ENCODE data around the gene CAMKK1. TPM values are rescaled to one million over a fixed set of nuclear protein-coding genes. Genes with fewer than 3 reads are reported as not detected.

The CAMKK1 gene
- total and polyA plus RNA-seq, 2 experiments from 2014 or later, result 4.3 to 7.1 TPM

DNA sequence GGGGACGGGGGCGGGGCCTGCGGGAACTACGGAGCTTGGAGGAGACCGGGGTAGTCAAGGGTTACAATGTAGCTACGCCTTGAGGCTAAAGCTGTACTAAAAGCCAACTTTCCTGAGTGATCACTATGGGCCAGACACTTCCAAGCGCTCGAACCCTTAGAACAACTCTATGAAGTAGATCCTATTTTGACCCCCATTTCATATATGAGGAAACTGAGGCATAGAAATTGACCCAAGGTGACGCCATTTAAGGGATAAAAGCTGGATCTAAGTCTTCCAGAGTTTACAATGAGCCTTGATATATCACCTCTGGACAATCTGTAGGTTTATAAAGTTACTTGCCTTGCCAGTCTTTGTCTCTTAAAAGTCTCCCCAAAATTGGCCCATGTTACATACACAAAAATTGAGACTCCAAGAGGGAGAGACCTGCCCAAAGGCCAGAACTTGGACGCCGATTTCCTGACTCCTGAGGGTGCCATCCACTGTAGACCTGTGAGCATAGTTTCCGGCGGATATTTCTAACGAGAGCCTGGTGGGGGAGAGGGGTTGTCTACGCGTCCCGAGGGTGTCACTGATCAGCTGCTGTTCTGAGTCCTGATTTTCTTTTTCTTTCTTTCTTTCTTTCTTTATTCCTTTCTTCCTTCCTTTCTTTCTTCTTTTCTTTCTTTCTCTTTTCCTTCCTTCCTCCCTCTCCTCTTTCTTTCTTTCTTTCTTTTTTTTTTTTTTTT, 46.3 kb downstream of the CAMKK1 start:
- peak overlapping the region; percentile 82 for H3K4me3 ChIP-seq
- no peak for ATAC-seq
- peaks cover 24% of the 10 kb centered on the region; the same call in 1 of the 2 replicates for H4K20me1 ChIP-seq (replicated peaks; ENCODE audit: insufficient read depth)

More for the DNA sequence above, 46.3 kb downstream of the CAMKK1 start:
- H3K27ac Mint-ChIP-seq, result no peak overlapping the region
- no peak for DNase-seq (ENCODE audit: low spot score)
- Histone ChIP-seq H3K27ac (ENCODE audit: low read depth) (no peak overlapping the region), H2AFZ (peak overlapping the region; percentile 87), H3K27me3 (ENCODE audit: insufficient read depth) (no peaks in the 10 kb centered on the region), H3K4me1 (ENCODE audit: insufficient read depth) (peaks cover 11% of the 10 kb centered on the region), H3F3A (replicated peaks; ENCODE audit: low read depth) (peaks cover 8% of the 10 kb centered on the region; the same call in 1 of the 2 replicates), H3K79me2 (replicated peaks; ENCODE audit: insufficient read depth) (peaks cover 39% of the 10 kb centered on the region), H3K4me2 (peak overlapping the region; percentile 44), H3K9me2 (ENCODE audit: insufficient read depth) (no peaks in the 10 kb centered on the region), H3K36me3 (ENCODE audit: insufficient read depth) (peaks cover 19% of the 10 kb centered on the region)
- peaks cover 12% of the 10 kb centered on the region for H3K27me3 Mint-ChIP-seq (ENCODE audit: insufficient read depth, low read depth, poor library complexity)
- H3K36me3 Mint-ChIP-seq (ENCODE audit: low read depth), result peaks cover 31% of the 10 kb centered on the region
- TF ChIP-seq EZH2 (IDR thresholded peaks at IDR 0.05; ENCODE audit: low read depth, unreplicated experiment) (no peak), CREB1 (CRISPR knock-in tag; IDR thresholded peaks at IDR 0.05; ENCODE audit: low read depth) (no peak), EZH2phosphoT487 (IDR thresholded peaks at IDR 0.05; ENCODE audit: unreplicated experiment) (no peak), JUNB (IDR thresholded peaks at IDR 0.05; ENCODE audit: unreplicated experiment) (no peak), STAT1 (IDR thresholded peaks at IDR 0.05; ENCODE audit: unreplicated experiment) (no peak), NANOG (IDR thresholded peaks at IDR 0.05; ENCODE audit: borderline replicate concordance) (no peak), ZNF331 (CRISPR knock-in tag; IDR thresholded peaks at IDR 0.05; ENCODE audit: low read depth) (no peak), ZNF114 (CRISPR knock-in tag; IDR thresholded peaks at IDR 0.05) (no peak), POLR2AphosphoS5 (IDR thresholded peaks at IDR 0.05; ENCODE audit: low read depth) (no peak)
- TF ChIP-seq, protein P1, sequence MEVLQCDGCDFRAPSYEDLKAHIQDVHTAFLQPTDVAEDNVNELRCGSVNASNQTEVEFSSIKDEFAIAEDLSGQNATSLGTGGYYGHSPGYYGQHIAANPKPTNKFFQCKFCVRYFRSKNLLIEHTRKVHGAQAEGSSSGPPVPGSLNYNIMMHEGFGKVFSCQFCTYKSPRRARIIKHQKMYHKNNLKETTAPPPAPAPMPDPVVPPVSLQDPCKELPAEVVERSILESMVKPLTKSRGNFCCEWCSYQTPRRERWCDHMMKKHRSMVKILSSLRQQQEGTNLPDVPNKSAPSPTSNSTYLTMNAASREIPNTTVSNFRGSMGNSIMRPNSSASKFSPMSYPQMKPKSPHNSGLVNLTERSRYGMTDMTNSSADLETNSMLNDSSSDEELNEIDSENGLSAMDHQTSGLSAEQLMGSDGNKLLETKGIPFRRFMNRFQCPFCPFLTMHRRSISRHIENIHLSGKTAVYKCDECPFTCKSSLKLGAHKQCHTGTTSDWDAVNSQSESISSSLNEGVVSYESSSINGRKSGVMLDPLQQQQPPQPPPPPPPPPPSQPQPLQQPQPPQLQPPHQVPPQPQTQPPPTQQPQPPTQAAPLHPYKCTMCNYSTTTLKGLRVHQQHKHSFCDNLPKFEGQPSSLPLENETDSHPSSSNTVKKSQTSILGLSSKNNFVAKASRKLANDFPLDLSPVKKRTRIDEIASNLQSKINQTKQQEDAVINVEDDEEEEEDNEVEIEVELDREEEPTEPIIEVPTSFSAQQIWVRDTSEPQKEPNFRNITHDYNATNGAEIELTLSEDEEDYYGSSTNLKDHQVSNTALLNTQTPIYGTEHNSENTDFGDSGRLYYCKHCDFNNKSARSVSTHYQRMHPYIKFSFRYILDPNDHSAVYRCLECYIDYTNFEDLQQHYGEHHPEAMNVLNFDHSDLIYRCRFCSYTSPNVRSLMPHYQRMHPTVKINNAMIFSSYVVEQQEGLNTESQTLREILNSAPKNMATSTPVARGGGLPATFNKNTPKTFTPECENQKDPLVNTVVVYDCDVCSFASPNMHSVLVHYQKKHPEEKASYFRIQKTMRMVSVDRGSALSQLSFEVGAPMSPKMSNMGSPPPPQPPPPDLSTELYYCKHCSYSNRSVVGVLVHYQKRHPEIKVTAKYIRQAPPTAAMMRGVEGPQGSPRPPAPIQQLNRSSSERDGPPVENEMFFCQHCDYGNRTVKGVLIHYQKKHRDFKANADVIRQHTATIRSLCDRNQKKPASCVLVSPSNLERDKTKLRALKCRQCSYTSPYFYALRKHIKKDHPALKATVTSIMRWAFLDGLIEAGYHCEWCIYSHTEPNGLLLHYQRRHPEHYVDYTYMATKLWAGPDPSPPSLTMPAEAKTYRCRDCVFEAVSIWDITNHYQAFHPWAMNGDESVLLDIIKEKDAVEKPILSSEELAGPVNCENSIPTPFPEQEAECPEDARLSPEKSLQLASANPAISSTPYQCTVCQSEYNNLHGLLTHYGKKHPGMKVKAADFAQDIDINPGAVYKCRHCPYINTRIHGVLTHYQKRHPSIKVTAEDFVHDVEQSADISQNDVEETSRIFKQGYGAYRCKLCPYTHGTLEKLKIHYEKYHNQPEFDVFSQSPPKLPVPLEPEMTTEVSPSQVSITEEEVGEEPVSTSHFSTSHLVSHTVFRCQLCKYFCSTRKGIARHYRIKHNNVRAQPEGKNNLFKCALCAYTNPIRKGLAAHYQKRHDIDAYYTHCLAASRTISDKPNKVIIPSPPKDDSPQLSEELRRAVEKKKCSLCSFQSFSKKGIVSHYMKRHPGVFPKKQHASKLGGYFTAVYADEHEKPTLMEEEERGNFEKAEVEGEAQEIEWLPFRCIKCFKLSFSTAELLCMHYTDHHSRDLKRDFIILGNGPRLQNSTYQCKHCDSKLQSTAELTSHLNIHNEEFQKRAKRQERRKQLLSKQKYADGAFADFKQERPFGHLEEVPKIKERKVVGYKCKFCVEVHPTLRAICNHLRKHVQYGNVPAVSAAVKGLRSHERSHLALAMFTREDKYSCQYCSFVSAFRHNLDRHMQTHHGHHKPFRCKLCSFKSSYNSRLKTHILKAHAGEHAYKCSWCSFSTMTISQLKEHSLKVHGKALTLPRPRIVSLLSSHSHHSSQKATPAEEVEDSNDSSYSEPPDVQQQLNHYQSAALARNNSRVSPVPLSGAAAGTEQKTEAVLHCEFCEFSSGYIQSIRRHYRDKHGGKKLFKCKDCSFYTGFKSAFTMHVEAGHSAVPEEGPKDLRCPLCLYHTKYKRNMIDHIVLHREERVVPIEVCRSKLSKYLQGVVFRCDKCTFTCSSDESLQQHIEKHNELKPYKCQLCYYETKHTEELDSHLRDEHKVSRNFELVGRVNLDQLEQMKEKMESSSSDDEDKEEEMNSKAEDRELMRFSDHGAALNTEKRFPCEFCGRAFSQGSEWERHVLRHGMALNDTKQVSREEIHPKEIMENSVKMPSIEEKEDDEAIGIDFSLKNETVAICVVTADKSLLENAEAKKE (CRISPR knock-in tag; IDR thresholded peaks at IDR 0.05), result no peak
- TF ChIP-seq, protein P2, sequence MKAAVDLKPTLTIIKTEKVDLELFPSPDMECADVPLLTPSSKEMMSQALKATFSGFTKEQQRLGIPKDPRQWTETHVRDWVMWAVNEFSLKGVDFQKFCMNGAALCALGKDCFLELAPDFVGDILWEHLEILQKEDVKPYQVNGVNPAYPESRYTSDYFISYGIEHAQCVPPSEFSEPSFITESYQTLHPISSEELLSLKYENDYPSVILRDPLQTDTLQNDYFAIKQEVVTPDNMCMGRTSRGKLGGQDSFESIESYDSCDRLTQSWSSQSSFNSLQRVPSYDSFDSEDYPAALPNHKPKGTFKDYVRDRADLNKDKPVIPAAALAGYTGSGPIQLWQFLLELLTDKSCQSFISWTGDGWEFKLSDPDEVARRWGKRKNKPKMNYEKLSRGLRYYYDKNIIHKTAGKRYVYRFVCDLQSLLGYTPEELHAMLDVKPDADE (IDR thresholded peaks at IDR 0.05), result no peak
- TF ChIP-seq, protein P3, sequence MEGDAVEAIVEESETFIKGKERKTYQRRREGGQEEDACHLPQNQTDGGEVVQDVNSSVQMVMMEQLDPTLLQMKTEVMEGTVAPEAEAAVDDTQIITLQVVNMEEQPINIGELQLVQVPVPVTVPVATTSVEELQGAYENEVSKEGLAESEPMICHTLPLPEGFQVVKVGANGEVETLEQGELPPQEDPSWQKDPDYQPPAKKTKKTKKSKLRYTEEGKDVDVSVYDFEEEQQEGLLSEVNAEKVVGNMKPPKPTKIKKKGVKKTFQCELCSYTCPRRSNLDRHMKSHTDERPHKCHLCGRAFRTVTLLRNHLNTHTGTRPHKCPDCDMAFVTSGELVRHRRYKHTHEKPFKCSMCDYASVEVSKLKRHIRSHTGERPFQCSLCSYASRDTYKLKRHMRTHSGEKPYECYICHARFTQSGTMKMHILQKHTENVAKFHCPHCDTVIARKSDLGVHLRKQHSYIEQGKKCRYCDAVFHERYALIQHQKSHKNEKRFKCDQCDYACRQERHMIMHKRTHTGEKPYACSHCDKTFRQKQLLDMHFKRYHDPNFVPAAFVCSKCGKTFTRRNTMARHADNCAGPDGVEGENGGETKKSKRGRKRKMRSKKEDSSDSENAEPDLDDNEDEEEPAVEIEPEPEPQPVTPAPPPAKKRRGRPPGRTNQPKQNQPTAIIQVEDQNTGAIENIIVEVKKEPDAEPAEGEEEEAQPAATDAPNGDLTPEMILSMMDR (conservative IDR thresholded peaks at IDR 0.05; ENCODE audit: low read depth in 2 of 2), result no peak
- TF ChIP-seq, protein P4, sequence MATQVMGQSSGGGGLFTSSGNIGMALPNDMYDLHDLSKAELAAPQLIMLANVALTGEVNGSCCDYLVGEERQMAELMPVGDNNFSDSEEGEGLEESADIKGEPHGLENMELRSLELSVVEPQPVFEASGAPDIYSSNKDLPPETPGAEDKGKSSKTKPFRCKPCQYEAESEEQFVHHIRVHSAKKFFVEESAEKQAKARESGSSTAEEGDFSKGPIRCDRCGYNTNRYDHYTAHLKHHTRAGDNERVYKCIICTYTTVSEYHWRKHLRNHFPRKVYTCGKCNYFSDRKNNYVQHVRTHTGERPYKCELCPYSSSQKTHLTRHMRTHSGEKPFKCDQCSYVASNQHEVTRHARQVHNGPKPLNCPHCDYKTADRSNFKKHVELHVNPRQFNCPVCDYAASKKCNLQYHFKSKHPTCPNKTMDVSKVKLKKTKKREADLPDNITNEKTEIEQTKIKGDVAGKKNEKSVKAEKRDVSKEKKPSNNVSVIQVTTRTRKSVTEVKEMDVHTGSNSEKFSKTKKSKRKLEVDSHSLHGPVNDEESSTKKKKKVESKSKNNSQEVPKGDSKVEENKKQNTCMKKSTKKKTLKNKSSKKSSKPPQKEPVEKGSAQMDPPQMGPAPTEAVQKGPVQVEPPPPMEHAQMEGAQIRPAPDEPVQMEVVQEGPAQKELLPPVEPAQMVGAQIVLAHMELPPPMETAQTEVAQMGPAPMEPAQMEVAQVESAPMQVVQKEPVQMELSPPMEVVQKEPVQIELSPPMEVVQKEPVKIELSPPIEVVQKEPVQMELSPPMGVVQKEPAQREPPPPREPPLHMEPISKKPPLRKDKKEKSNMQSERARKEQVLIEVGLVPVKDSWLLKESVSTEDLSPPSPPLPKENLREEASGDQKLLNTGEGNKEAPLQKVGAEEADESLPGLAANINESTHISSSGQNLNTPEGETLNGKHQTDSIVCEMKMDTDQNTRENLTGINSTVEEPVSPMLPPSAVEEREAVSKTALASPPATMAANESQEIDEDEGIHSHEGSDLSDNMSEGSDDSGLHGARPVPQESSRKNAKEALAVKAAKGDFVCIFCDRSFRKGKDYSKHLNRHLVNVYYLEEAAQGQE (IDR thresholded peaks at IDR 0.05; ENCODE audit: unreplicated experiment), result no peak
- peaks cover 19% of the 10 kb centered on the region for H3K4me1 Mint-ChIP-seq
- H3K4me3 Mint-ChIP-seq, result peak overlapping the region; percentile 95; the same call in 2 of the 3 replicates
- H3K9me3 Mint-ChIP-seq, result no peaks in the 10 kb centered on the region

All from GM23338 (cell line).